HCT116 (cell line): ENCODE results near the gene KLF17. TPM values are rescaled to one million over a fixed set of nuclear protein-coding genes. Genes with fewer than 3 reads are reported as not detected.

Experiments
- ATAC-seq: fragments of 200-7000 bp; cut with Tn5 transposase; 2 replicates; pipeline ENCODE4 v1.9.1; 2020; ENCODE audit warnings: mild to moderate bottlenecking, moderate library complexity
- BruUV-seq: library from RNA; stranded (reverse); fragments of 400-500 nt; replicated peaks from 2 replicates; lab custom pipeline; 2021; lab: Mats Ljungman, UMichigan
- CTCF ChIA-PET: fragments of 300-600 bp; sonication (Branson Sonifier 250); formaldehyde crosslinking; loops from one replicate; lab custom pipeline; 2021; ENCODE audit warnings: antibody characterized with exemption; lab: Charles Lee
- POLR2A ChIA-PET: fragments of 300-600, 350-600 bp; sonication (Branson Sonifier 250); formaldehyde crosslinking; loops from one replicate; lab custom pipeline; 2021; ENCODE audit warnings: antibody characterized with exemption; lab: Charles Lee
- RAD21 ChIA-PET, 2 experiments: fragments of 300-600 bp; sonication (Branson Sonifier 250); formaldehyde crosslinking; loops; one replicate each; lab custom pipeline; 2023; ENCODE audit warnings: low total read pairs in 2 of 2; ENCODE audit not compliant: uncharacterized antibody in 2 of 2, unreplicated experiment in 2 of 2, low non-redundant PET in 1 of 2; lab: Charles Lee
- DNase-seq: peaks from one replicate; pipeline ENCODE4 v3.0.0-alpha.2; 2010; ENCODE audit warnings: low read depth, low spot score
- H2AFZ ChIP-seq: fragments of 200-600 bp; shearing (Covaris generic), sonication (generic); 2 replicates; pipeline ENCODE4 v1.6.1; 2017; ENCODE audit warnings: low read depth, mixed run types, mixed read lengths, antibody characterized with exemption, low read length; ENCODE audit not compliant: poor library complexity, severe bottlenecking
- H3K27ac ChIP-seq: 2 replicates; pipeline ENCODE4 v1.5.1; 2012; ENCODE audit warnings: low read depth, low read length
- H3K27me3 ChIP-seq: fragments of 200-600 bp; sonication (generic); 2 replicates; pipeline ENCODE4 v1.6.1; 2016; ENCODE audit warnings: mixed run types, low read length, mixed read lengths; ENCODE audit not compliant: insufficient read depth
- H3K36me3 ChIP-seq, 2 experiments: fragments of 200-500 bp in 1 of 2; fragments of 200-600 bp in 1 of 2; sonication (Bioruptor generic) in 1 of 2; sonication (generic) in 1 of 2; 2 replicates each; pipeline versions ENCODE4 v1.5.1 to v1.6.1; 2014 to 2016; ENCODE audit warnings: low read length in 2 of 2, inconsistent platforms in 1 of 2, mixed read lengths in 1 of 2, mixed run types in 1 of 2; ENCODE audit not compliant: insufficient read depth in 2 of 2, control insufficient read depth in 1 of 2
- H3K4me1 ChIP-seq, 2 experiments: fragments of 200-600 bp in 1 of 2; sonication (generic) in 1 of 2; 2 replicates each; pipeline versions ENCODE4 v1.5.1 to v1.6.1; 2012 to 2017; ENCODE audit warnings: low read length in 2 of 2, inconsistent platforms in 1 of 2, mild to moderate bottlenecking in 1 of 2, mixed read lengths in 1 of 2, mixed run types in 1 of 2, moderate library complexity in 1 of 2; ENCODE audit not compliant: insufficient read depth in 2 of 2, control insufficient read depth in 1 of 2
- H3K4me2 ChIP-seq: fragments of 200-600 bp; sonication (generic); 2 replicates; pipeline ENCODE4 v1.6.1; 2017; ENCODE audit warnings: mixed run types, low read length, mixed read lengths
- H3K4me3 ChIP-seq, 2 experiments: fragments of 200-600 bp in 1 of 2; sonication (generic) in 1 of 2; replicated peaks in 1 of 2; 2 replicates each; pipeline ENCODE4 v1.5.1; 2011 to 2016; ENCODE audit warnings: low read length in 2 of 2, control low read depth in 1 of 2, low read depth in 1 of 2, mild to moderate bottlenecking in 1 of 2, mixed read lengths in 1 of 2, mixed run types in 1 of 2
- H3K79me2 ChIP-seq: fragments of 200-600 bp; sonication (generic); 2 replicates; pipeline ENCODE4 v1.6.1; 2017; ENCODE audit warnings: mild to moderate bottlenecking, mixed run types, low read length, moderate library complexity, mixed read lengths; ENCODE audit not compliant: insufficient read depth
- H3K9ac ChIP-seq: fragments of 200-600 bp; sonication (generic); 2 replicates; pipeline ENCODE4 v1.6.1; 2016; ENCODE audit warnings: low read length, mixed read lengths
- H3K9me2 ChIP-seq: fragments of 200-600 bp; sonication (generic), shearing (Covaris generic); 2 replicates; pipeline ENCODE4 v1.6.1; 2017; ENCODE audit warnings: mixed run types, mild to moderate bottlenecking, moderate library complexity; ENCODE audit not compliant: insufficient read depth
- H3K9me3 ChIP-seq, 2 experiments: fragments of 200-500 bp in 1 of 2; fragments of 200-600 bp in 1 of 2; sonication (Bioruptor generic) in 1 of 2; sonication (generic) in 1 of 2; 2 replicates each; pipeline ENCODE4 v1.6.1; 2014 to 2017; ENCODE audit warnings: low read length in 2 of 2, mixed read lengths in 2 of 2, inconsistent platforms in 1 of 2, low read depth in 1 of 2, mild to moderate bottlenecking in 1 of 2, mixed run types in 1 of 2, moderate library complexity in 1 of 2; ENCODE audit not compliant: control insufficient read depth in 1 of 2, insufficient read depth in 1 of 2
- H4K20me1 ChIP-seq: fragments of 200-600 bp; sonication (generic), shearing (Covaris generic); 2 replicates; pipeline ENCODE4 v1.6.1; 2017; ENCODE audit warnings: mixed run types, mild to moderate bottlenecking, moderate library complexity; ENCODE audit not compliant: insufficient read depth
- ATF3 ChIP-seq: IDR thresholded peaks from 2 replicates; pipeline ENCODE4 v1.6.1; 2012
- CBX3 ChIP-seq: IDR thresholded peaks from 2 replicates; pipeline ENCODE4 v1.6.1; 2012; ENCODE audit warnings: low read depth
- CEBPB ChIP-seq: IDR thresholded peaks from 2 replicates; pipeline ENCODE4 v1.6.1; 2012; ENCODE audit warnings: low read depth
- EGR1 ChIP-seq: IDR thresholded peaks from 2 replicates; pipeline ENCODE4 v1.6.1; 2012; ENCODE audit warnings: low read depth
- ELF1 ChIP-seq: IDR thresholded peaks from 2 replicates; pipeline ENCODE4 v1.6.1; 2012; ENCODE audit warnings: low read depth, borderline replicate concordance
- EZH2 ChIP-seq: fragments of 200-600 bp; sonication (generic); IDR thresholded peaks from 2 replicates; pipeline ENCODE4 v1.6.1; 2017; ENCODE audit warnings: antibody characterized with exemption, mixed run types
- EZH2phosphoT487 ChIP-seq: fragments of 200-600 bp; IDR thresholded peaks from 2 replicates; pipeline ENCODE4 v1.6.1; 2018; ENCODE audit warnings: antibody characterized with exemption, borderline replicate concordance
- FOSL1 ChIP-seq: IDR thresholded peaks from 2 replicates; pipeline ENCODE4 v1.6.1; 2012; ENCODE audit warnings: low read depth
- MAX ChIP-seq: IDR thresholded peaks from 2 replicates; pipeline ENCODE4 v1.6.1; 2012
- POLR2A ChIP-seq: IDR thresholded peaks from 2 replicates; pipeline ENCODE4 v1.7.0; 2011; ENCODE audit warnings: borderline replicate concordance; ENCODE audit not compliant: insufficient read depth, insufficient read length; ENCODE audit errors: extremely low read depth
- POLR2AphosphoS5 ChIP-seq: IDR thresholded peaks from 2 replicates; pipeline ENCODE4 v1.6.1; 2011; ENCODE audit warnings: mild to moderate bottlenecking, low read depth, low read length, moderate library complexity
- RAD21 ChIP-seq: IDR thresholded peaks from 2 replicates; pipeline ENCODE4 v1.6.1; 2012; ENCODE audit warnings: low read depth, mild to moderate bottlenecking
- SIN3A ChIP-seq: IDR thresholded peaks from 2 replicates; pipeline ENCODE4 v1.6.1; 2012; ENCODE audit warnings: low read depth
- SP1 ChIP-seq: IDR thresholded peaks from 2 replicates; pipeline ENCODE4 v1.6.1; 2012; ENCODE audit warnings: low read depth
- SRF ChIP-seq: IDR thresholded peaks from 2 replicates; pipeline ENCODE4 v1.6.1; 2012; ENCODE audit warnings: low read depth
- TCF7L2 ChIP-seq: IDR thresholded peaks from 2 replicates; pipeline ENCODE4 v1.7.0; 2011; ENCODE audit warnings: borderline replicate concordance, inconsistent platforms; ENCODE audit not compliant: insufficient read depth, insufficient read length; ENCODE audit errors: extremely low read depth
- YY1 ChIP-seq: IDR thresholded peaks from 2 replicates; pipeline ENCODE4 v1.6.1; 2011; ENCODE audit warnings: low read length, low read depth, moderate library complexity, mild to moderate bottlenecking; ENCODE audit not compliant: insufficient replicate concordance; ENCODE audit errors: extremely low read depth
- ZBTB33 ChIP-seq: IDR thresholded peaks from 2 replicates; pipeline ENCODE4 v1.6.1; 2011; ENCODE audit warnings: mild to moderate bottlenecking, low read length, moderate library complexity; ENCODE audit not compliant: insufficient replicate concordance; ENCODE audit errors: extremely low read depth
- ZFX ChIP-seq: fragments of 450-650 bp; IDR thresholded peaks from 2 replicates; pipeline ENCODE4 v1.6.1; 2017
- ZNF274 ChIP-seq: fragments of 200-500 bp; sonication (Bioruptor generic); IDR thresholded peaks from 2 replicates; pipeline ENCODE4 v1.6.1; 2014; ENCODE audit warnings: mild to moderate bottlenecking, low read depth, low read length, inconsistent platforms
- intact Hi-C: fragments of 100-400 bp; cut with micrococcal nuclease; formaldehyde crosslinking; loops from 2 replicates; pipeline ENCODE4 v1.10.0; 2022
- total RNA-seq: library from RNA; stranded (reverse); gene quantifications from one replicate; pipeline ENCODE4 v1.2.1, GENCODE V29; 2021; ENCODE audit not compliant: unreplicated experiment

KLF17 gene
- total RNA-seq, 1 experiment from 2014 or later: not detected

- intact Hi-C loops: no loop called here
- 0 out of 4 replicates have a peak, but pooled peaks cover 0 to 3% of the 10 kb centered on the region in 2 experiments for H3K4me1 ChIP-seq
- H3K4me2 ChIP-seq: no peak overlapping the region
- H3K9ac ChIP-seq: no peak overlapping the region
- no peak overlapping the region for H3K27ac ChIP-seq
- H3K79me2 ChIP-seq: no peaks in the 10 kb centered on the region
- ChIA-PET RAD21 (no interaction called here), CTCF (no interaction called here), POLR2A (no interaction called here)
- no peak overlapping the region for H2AFZ ChIP-seq
- TF ChIP-seq SP1 (no peak), SIN3A (no peak), RAD21 (no peak), EZH2 (no peak), ZFX (no peak), CBX3 (no peak), CEBPB (no peak)
- H3K4me3 ChIP-seq: no peak overlapping the region
- no peaks in the 10 kb centered on the region for H3K9me2 ChIP-seq
- H4K20me1 ChIP-seq: no peaks in the 10 kb centered on the region
- H3K36me3 ChIP-seq: no peaks in the 10 kb centered on the region
- no TSS peak for BruUV-seq
- DNase-seq (no peak), ATAC-seq (no peak)
- H3K9me3 ChIP-seq: no peaks in the 10 kb centered on the region
- H3K27me3 ChIP-seq: peaks cover 5% of the 10 kb centered on the region; the same call in 1 of the 2 replicates
These were observed 7.7 kb upstream of the KLF17 start for GRCh38 chr1:44110916-44111315.

- Histone ChIP-seq H3K27ac (no peak overlapping the region), H3K4me2 (no peak overlapping the region), H4K20me1 (no peaks in the 10 kb centered on the region), H3K4me1 (0 out of 4 replicates have a peak, but pooled peaks cover 0 to 3% of the 10 kb centered on the region in 2 experiments), H3K9me2 (no peaks in the 10 kb centered on the region), H3K4me3 (no peak overlapping the region), H2AFZ (no peak overlapping the region), H3K9ac (no peak overlapping the region), H3K27me3 (no peaks in the 10 kb centered on the region), H3K79me2 (no peaks in the 10 kb centered on the region), H3K9me3 (no peaks in the 10 kb centered on the region), H3K36me3 (no peaks in the 10 kb centered on the region)
- ChIA-PET POLR2A (no interaction called here), RAD21 (interaction anchor here in 1 of 2 experiments (0.6 kb wide), 1 partner anchor 120 kb away, joined by 3 read pairs; no protein-coding TSS in a partner anchor), CTCF (interaction anchor here (1.4 to 2.1 kb wide), 2 partner anchors 8 to 19 kb away, joined by 3 to 6 read pairs; no protein-coding TSS in a partner anchor)
- no peak for TF ChIP-seq ZNF274
- no peak for TF ChIP-seq SRF
- TF ChIP-seq TCF7L2: no peak
- no peak for TF ChIP-seq CEBPB
- TF ChIP-seq ELF1: no peak
- no peak for TF ChIP-seq EGR1
- no peak for TF ChIP-seq CBX3
- TF ChIP-seq RAD21: no peak
- TF ChIP-seq FOSL1: no peak
- no peak for TF ChIP-seq EZH2phosphoT487
- TF ChIP-seq SIN3A: no peak
- TF ChIP-seq ATF3: no peak
- no peak for TF ChIP-seq MAX
- TF ChIP-seq POLR2A: no peak
- no peak for TF ChIP-seq ZBTB33
- no peak for TF ChIP-seq YY1
- TF ChIP-seq POLR2AphosphoS5: no peak
- TF ChIP-seq SP1: no peak
- no peak for DNase-seq
- BruUV-seq: no TSS peak
- ATAC-seq: no peak
- intact Hi-C loops: no loop called here
These were observed 6.8 kb upstream of the KLF17 start for GRCh38 chr1:44111861-44112260.
